SK-N-SH treated with all-trans-retinoic acid at 6 μM for 48 hours (cell line): ENCODE measurements around the gene PTH1R.

Experiments used
- ATAC-seq: fragments of 200-7000 bp; cut with Tn5 transposase; 3 replicates; pipeline ENCODE4 v1.9.1; 2020; ENCODE audit warnings: mild to moderate bottlenecking, moderate library complexity
- ARNTL ChIP-seq: fragments of 450-650 bp; formaldehyde crosslinking; IDR thresholded peaks from 2 replicates; pipeline ENCODE4 v1.5.0; 2020; ENCODE audit warnings: low read depth, mild to moderate bottlenecking, moderate library complexity, borderline replicate concordance
- BACH2 ChIP-seq: fragments of 250-450 bp; sonication (Bioruptor Pico); IDR thresholded peaks from 2 replicates; pipeline ENCODE4 v1.9.0; 2021; ENCODE audit warnings: mild to moderate bottlenecking, borderline replicate concordance
- CSDC2 ChIP-seq: fragments of 250-450 bp; sonication (Bioruptor Pico); IDR thresholded peaks from 2 replicates; pipeline ENCODE4 v1.5.0; 2020; ENCODE audit warnings: mild to moderate bottlenecking, moderate library complexity
- ESRRG ChIP-seq: fragments of 250-450 bp; sonication (Bioruptor Pico); IDR thresholded peaks from 2 replicates; pipeline ENCODE4 v1.6.1; 2021; ENCODE audit warnings: mild to moderate bottlenecking
- PPARA ChIP-seq: fragments of 250-450 bp; sonication (Bioruptor Pico); IDR thresholded peaks from 2 replicates; pipeline ENCODE4 v1.5.0; 2020; ENCODE audit warnings: mild to moderate bottlenecking, borderline replicate concordance
- RARB ChIP-seq: fragments of 250-450 bp; sonication (Bioruptor Pico); IDR thresholded peaks from 2 replicates; pipeline ENCODE4 v1.8.0; 2021; ENCODE audit warnings: mild to moderate bottlenecking, moderate library complexity
- SNAI2 ChIP-seq: fragments of 250-450 bp; sonication (Bioruptor Pico); IDR thresholded peaks from 2 replicates; pipeline ENCODE4 v1.5.0; 2020; ENCODE audit warnings: mild to moderate bottlenecking, moderate library complexity
- TOX ChIP-seq: fragments of 250-450 bp; sonication (Bioruptor Pico); IDR thresholded peaks from 2 replicates; pipeline ENCODE4 v1.8.0; 2021; ENCODE audit warnings: mild to moderate bottlenecking, moderate library complexity, borderline replicate concordance
- ZC3H10 ChIP-seq: fragments of 250-450 bp; sonication (Bioruptor Pico); IDR thresholded peaks from 2 replicates; pipeline ENCODE4 v1.5.1; 2021; ENCODE audit warnings: mild to moderate bottlenecking, moderate library complexity
- ZFP3 ChIP-seq: fragments of 250-450 bp; sonication (Bioruptor Pico); IDR thresholded peaks from 2 replicates; pipeline ENCODE4 v1.5.0; 2020; ENCODE audit warnings: mild to moderate bottlenecking, moderate library complexity
- ZNF565 ChIP-seq: fragments of 450-650 bp; formaldehyde crosslinking; conservative IDR thresholded peaks from 2 replicates; pipeline ENCODE4 v1.5.0; 2020; ENCODE audit warnings: low read depth, mild to moderate bottlenecking, moderate library complexity
- ZNF70 ChIP-seq: fragments of 450-650 bp; formaldehyde crosslinking; IDR thresholded peaks from 2 replicates; pipeline ENCODE4 v1.5.0; 2020; ENCODE audit warnings: mild to moderate bottlenecking, moderate library complexity
- TF ChIP-seq, protein P1 (sequence below): fragments of 250-450 bp; sonication (Bioruptor Pico); IDR thresholded peaks from 2 replicates; pipeline ENCODE4 v1.5.0; 2020; ENCODE audit warnings: mild to moderate bottlenecking, moderate library complexity
- TF ChIP-seq, protein P2 (sequence below): fragments of 250-450 bp; sonication (Bioruptor Pico); IDR thresholded peaks from 2 replicates; pipeline ENCODE4 v1.8.0; 2021; ENCODE audit warnings: low read depth, mild to moderate bottlenecking, moderate library complexity, borderline replicate concordance
- TF ChIP-seq, protein P3 (sequence below): fragments of 250-450 bp; sonication (Bioruptor Pico); IDR thresholded peaks from 2 replicates; pipeline ENCODE4 v1.8.0; 2020; ENCODE audit warnings: mild to moderate bottlenecking, moderate library complexity, borderline replicate concordance
- TF ChIP-seq, protein P4 (sequence below): fragments of 250-450 bp; sonication (Bioruptor Pico); IDR thresholded peaks from 2 replicates; pipeline ENCODE4 v1.5.1; 2021; ENCODE audit warnings: mild to moderate bottlenecking, moderate library complexity

PTH1R gene

DNA sequence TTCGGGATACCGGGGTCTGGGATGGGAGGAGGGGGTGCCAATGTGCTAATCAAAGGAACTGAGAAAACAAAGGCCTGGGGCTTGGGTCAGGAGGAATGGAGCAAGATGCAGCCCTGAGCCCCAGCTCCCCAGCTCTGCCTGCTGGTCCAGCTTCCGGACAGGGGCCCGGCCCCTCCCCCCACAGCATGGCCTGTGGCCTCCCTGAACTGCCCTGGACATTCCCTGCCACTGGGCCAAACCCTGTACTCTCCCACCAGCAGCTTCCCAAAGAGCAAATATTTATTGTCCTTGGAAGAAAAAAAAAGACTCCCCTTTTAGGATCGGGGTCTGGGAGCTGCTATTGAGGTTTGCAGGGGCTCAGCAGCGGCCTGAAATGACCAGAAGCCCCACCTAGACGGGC, 8.6 kb upstream of the PTH1R start:
- TF ChIP-seq BACH2 (CRISPR knock-in tag) (no peak), TOX (CRISPR knock-in tag) (no peak), ZFP3 (no peak), ZNF565 (no peak), RARB (no peak), ZC3H10 (CRISPR knock-in tag) (no peak), PPARA (CRISPR knock-in tag) (no peak), ZNF70 (CRISPR knock-in tag) (no peak), ESRRG (CRISPR knock-in tag) (no peak), CSDC2 (CRISPR knock-in tag) (no peak)
- TF ChIP-seq, protein P1, sequence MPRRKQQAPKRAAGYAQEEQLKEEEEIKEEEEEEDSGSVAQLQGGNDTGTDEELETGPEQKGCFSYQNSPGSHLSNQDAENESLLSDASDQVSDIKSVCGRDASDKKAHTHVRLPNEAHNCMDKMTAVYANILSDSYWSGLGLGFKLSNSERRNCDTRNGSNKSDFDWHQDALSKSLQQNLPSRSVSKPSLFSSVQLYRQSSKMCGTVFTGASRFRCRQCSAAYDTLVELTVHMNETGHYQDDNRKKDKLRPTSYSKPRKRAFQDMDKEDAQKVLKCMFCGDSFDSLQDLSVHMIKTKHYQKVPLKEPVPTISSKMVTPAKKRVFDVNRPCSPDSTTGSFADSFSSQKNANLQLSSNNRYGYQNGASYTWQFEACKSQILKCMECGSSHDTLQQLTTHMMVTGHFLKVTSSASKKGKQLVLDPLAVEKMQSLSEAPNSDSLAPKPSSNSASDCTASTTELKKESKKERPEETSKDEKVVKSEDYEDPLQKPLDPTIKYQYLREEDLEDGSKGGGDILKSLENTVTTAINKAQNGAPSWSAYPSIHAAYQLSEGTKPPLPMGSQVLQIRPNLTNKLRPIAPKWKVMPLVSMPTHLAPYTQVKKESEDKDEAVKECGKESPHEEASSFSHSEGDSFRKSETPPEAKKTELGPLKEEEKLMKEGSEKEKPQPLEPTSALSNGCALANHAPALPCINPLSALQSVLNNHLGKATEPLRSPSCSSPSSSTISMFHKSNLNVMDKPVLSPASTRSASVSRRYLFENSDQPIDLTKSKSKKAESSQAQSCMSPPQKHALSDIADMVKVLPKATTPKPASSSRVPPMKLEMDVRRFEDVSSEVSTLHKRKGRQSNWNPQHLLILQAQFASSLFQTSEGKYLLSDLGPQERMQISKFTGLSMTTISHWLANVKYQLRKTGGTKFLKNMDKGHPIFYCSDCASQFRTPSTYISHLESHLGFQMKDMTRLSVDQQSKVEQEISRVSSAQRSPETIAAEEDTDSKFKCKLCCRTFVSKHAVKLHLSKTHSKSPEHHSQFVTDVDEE (CRISPR knock-in tag), result no peak
- TF ChIP-seq, protein P2, sequence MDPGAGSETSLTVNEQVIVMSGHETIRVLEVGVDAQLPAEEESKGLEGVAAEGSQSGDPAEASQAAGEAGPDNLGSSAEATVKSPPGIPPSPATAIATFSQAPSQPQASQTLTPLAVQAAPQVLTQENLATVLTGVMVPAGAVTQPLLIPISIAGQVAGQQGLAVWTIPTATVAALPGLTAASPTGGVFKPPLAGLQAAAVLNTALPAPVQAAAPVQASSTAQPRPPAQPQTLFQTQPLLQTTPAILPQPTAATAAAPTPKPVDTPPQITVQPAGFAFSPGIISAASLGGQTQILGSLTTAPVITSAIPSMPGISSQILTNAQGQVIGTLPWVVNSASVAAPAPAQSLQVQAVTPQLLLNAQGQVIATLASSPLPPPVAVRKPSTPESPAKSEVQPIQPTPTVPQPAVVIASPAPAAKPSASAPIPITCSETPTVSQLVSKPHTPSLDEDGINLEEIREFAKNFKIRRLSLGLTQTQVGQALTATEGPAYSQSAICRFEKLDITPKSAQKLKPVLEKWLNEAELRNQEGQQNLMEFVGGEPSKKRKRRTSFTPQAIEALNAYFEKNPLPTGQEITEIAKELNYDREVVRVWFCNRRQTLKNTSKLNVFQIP (CRISPR knock-in tag), result no peak
- TF ChIP-seq, protein P3, sequence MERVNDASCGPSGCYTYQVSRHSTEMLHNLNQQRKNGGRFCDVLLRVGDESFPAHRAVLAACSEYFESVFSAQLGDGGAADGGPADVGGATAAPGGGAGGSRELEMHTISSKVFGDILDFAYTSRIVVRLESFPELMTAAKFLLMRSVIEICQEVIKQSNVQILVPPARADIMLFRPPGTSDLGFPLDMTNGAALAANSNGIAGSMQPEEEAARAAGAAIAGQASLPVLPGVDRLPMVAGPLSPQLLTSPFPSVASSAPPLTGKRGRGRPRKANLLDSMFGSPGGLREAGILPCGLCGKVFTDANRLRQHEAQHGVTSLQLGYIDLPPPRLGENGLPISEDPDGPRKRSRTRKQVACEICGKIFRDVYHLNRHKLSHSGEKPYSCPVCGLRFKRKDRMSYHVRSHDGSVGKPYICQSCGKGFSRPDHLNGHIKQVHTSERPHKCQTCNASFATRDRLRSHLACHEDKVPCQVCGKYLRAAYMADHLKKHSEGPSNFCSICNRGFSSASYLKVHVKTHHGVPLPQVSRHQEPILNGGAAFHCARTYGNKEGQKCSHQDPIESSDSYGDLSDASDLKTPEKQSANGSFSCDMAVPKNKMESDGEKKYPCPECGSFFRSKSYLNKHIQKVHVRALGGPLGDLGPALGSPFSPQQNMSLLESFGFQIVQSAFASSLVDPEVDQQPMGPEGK (CRISPR knock-in tag), result no peak
- ATAC-seq, result no peak

DNA sequence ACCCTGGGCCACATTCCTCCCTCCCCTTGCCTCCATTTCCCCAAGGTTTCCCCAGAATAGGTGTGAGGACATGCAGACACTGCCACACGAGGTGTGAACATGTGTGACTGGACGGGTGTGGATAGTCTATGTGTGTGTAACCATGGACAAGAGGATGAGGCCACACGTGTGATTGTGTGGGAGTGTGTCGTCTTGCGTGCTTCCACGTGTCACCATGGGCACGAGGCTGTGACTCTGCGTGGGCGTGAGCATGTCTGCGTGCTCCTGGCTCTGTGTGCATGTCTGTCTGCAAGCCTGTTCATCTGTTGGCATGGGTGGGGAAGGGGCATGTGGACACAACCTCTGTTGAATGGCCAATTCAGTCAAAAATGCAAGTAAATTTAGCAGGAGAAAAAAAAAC, 8.1 kb upstream of the PTH1R start:
- ATAC-seq, result no peak
- TF ChIP-seq, protein P4, sequence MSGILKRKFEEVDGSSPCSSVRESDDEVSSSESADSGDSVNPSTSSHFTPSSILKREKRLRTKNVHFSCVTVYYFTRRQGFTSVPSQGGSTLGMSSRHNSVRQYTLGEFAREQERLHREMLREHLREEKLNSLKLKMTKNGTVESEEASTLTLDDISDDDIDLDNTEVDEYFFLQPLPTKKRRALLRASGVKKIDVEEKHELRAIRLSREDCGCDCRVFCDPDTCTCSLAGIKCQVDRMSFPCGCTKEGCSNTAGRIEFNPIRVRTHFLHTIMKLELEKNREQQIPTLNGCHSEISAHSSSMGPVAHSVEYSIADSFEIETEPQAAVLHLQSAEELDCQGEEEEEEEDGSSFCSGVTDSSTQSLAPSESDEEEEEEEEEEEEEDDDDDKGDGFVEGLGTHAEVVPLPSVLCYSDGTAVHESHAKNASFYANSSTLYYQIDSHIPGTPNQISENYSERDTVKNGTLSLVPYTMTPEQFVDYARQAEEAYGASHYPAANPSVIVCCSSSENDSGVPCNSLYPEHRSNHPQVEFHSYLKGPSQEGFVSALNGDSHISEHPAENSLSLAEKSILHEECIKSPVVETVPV (CRISPR knock-in tag), result no peak
- TF ChIP-seq TOX (CRISPR knock-in tag) (no peak), PPARA (CRISPR knock-in tag) (no peak), ESRRG (CRISPR knock-in tag) (no peak), ZNF70 (CRISPR knock-in tag) (no peak), SNAI2 (CRISPR knock-in tag) (no peak), ZC3H10 (CRISPR knock-in tag) (no peak)
- TF ChIP-seq, protein P3 (CRISPR knock-in tag), result no peak

DNA sequence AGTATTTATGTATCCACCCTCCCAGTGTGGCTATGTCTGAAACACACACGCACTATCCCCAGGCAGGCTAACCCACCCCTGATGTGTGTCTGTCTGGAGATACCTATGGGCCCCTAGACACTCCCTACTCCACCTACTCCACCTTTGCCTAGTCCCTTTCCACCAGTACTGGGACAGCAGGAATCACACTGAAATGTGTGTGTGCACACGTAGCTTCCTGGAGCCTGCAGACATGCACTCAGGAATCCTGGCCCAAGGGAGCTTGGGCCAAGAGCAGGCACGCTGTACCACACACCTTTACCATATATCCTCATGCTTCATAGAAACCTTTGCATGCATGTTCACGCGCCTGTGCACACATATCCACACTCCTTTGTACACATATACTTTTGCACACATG, 6.9 kb upstream of the PTH1R start:
- no peak for ATAC-seq
- no peak for TF ChIP-seq ARNTL (CRISPR knock-in tag)
- no peak for TF ChIP-seq PPARA (CRISPR knock-in tag)
- TF ChIP-seq, protein P4 (CRISPR knock-in tag), result no peak
- no peak for TF ChIP-seq TOX (CRISPR knock-in tag)
